Measurements from ENCODE around the gene KLHL26. TPM values are rescaled to one million over a fixed set of nuclear protein-coding genes. Genes with fewer than 3 reads are reported as not detected.

Gene KLHL26
- total and polyA plus RNA-seq, 2 of the 4 experiments (the other 2 are of a cell fraction): 2.2 to 4.7 TPM

- ChIA-PET CTCF (no interaction called here), POLR2A (ENCODE audit: unreplicated experiment) (no interaction called here)
- Histone ChIP-seq H3K18ac (ENCODE audit: low read depth, low read length) (no peak overlapping the region), H4K5ac (ENCODE audit: low read depth, low read length) (no peak overlapping the region), H3K23ac (ENCODE audit: low read depth, low read length) (no peak overlapping the region), H2BK15ac (ENCODE audit: low read depth, low read length) (no peak overlapping the region), H3K4ac (ENCODE audit: low read depth, low read length) (no peak overlapping the region), H2AFZ (replicated peaks; ENCODE audit: low read length, poor library complexity) (peak overlapping the region; percentile 63), H2BK5ac (ENCODE audit: low read depth, low read length, poor library complexity, severe bottlenecking) (no peak overlapping the region), H3K27me3 (ENCODE audit: control insufficient read depth, insufficient read depth, low read length) (no peaks in the 10 kb centered on the region), H3K27ac (ENCODE audit: insufficient read depth, low read length) (no peak overlapping the region), H3K14ac (replicated peaks; ENCODE audit: low read depth, low read length) (no peak overlapping the region), H3K9ac (ENCODE audit: low read depth, low read length) (no peak overlapping the region), H4K20me1 (ENCODE audit: insufficient read depth, low read length) (peaks cover 34% of the 10 kb centered on the region), H4K91ac (ENCODE audit: insufficient read depth, low read depth, low read length) (no peak overlapping the region), H3K4me2 (ENCODE audit: low read depth, low read length) (no peak overlapping the region), H2AK5ac (ENCODE audit: low read depth, low read length) (peak overlapping the region; percentile 88; the same call in 1 of the 2 replicates), H3K9me1 (ENCODE audit: insufficient read depth, low read length) (peaks cover 22% of the 10 kb centered on the region), H2BK20ac (ENCODE audit: low read depth, low read length) (no peak overlapping the region), H3K79me1 (ENCODE audit: low read depth in 1 of 2, low read length in 2 of 2) (peaks cover 14 to 64% of the 10 kb centered on the region in 2 experiments; a peak in 3 of 4 replicates), H2AK9ac (replicated peaks; ENCODE audit: low read depth, low read length, poor library complexity) (no peak overlapping the region), H3K4me3 (ENCODE audit: insufficient read depth, low read depth, low read length) (no peak overlapping the region), H4K8ac (ENCODE audit: low read depth in 2 of 2, low read length in 2 of 2) (no peak overlapping the region), H2BK120ac (ENCODE audit: low read depth, low read length) (no peak overlapping the region), H3K36me3 (ENCODE audit: control insufficient read depth, insufficient read depth, low read length) (no peaks in the 10 kb centered on the region), H3K4me1 (ENCODE audit: control insufficient read depth, insufficient read depth, low read length) (peaks cover 30% of the 10 kb centered on the region), H3K56ac (ENCODE audit: extremely low read depth, insufficient read depth, low read length) (no peak overlapping the region), H3K9me3 (ENCODE audit: control insufficient read depth, insufficient read depth, low read length) (no peaks in the 10 kb centered on the region; the same call in 1 of the 2 replicates)
- in situ Hi-C loops (cut with MboI; ENCODE audit: low sequenced_read_pairs): no loop called here
- no peak for ATAC-seq (ENCODE audit: low read depth)
- dilution Hi-C loops (cut with HindIII; ENCODE audit: low sequenced_read_pairs, unreplicated experiment): no loop called here
- no peak for DNase-seq
- no TSS peak for BruUV-seq (replicated peaks)
- WGBS, 2 experiments (ENCODE audit: extremely low coverage in 2 of 2, insufficient read length in 1 of 2): 89% methylated on average over 17 of the region's 34 CpGs; no CpG with 5 or more reads in 1 of the 2 experiments
- intact Hi-C loops (cut with micrococcal nuclease): no loop called here
- TF ChIP-seq RFX5 (IDR thresholded peaks at IDR 0.05; ENCODE audit: low read depth, low read length) (no peak), CEBPB (IDR thresholded peaks at IDR 0.05; ENCODE audit: low read depth, low read length) (no peak), MXI1 (IDR thresholded peaks at IDR 0.05; ENCODE audit: borderline replicate concordance, low read depth, low read length) (no peak), POLR2A (IDR thresholded peaks at IDR 0.05; ENCODE audit: low read depth, low read length) (no peak), RCOR1 (IDR thresholded peaks at IDR 0.05; ENCODE audit: insufficient replicate concordance, low read length) (no peak), RAD21 (IDR thresholded peaks at IDR 0.05; ENCODE audit: low read length) (no peak), CHD1 (IDR thresholded peaks at IDR 0.05; ENCODE audit: low read depth, low read length) (no peak), BHLHE40 (IDR thresholded peaks at IDR 0.05; ENCODE audit: low read depth, low read length) (no peak), MAZ (IDR thresholded peaks at IDR 0.05; ENCODE audit: borderline replicate concordance, low read depth, low read length) (no peak), MAFK (IDR thresholded peaks at IDR 0.05; ENCODE audit: low read depth, low read length) (no peak), ELK1 (IDR thresholded peaks at IDR 0.05; ENCODE audit: borderline replicate concordance, low read depth, low read length) (no peak), NFE2L2 (IDR thresholded peaks at IDR 0.05; ENCODE audit: low read depth, low read length) (no peak), FOS (IDR thresholded peaks at IDR 0.05; ENCODE audit: low read depth, low read length) (no peak), CTCF (conservative IDR thresholded peaks at IDR 0.05; ENCODE audit: low read depth, low read length) (no peak)
- TF ChIP-seq, protein P1, sequence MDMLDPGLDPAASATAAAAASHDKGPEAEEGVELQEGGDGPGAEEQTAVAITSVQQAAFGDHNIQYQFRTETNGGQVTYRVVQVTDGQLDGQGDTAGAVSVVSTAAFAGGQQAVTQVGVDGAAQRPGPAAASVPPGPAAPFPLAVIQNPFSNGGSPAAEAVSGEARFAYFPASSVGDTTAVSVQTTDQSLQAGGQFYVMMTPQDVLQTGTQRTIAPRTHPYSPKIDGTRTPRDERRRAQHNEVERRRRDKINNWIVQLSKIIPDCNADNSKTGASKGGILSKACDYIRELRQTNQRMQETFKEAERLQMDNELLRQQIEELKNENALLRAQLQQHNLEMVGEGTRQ (IDR thresholded peaks at IDR 0.05; ENCODE audit: low read depth, low read length): no peak
These were observed 9.9 kb downstream of the KLHL26 start for GRCh38 chr19:18646535-18647370.

Data from IMR-90 (cell line).